WTC11 (cell line): ENCODE results near the gene SOX4. TPM values are rescaled to one million over a fixed set of nuclear protein-coding genes. Genes with fewer than 3 reads are reported as not detected.

Experiments
- ATF1 ChIP-seq: sonication (generic); formaldehyde crosslinking; IDR thresholded peaks from 2 replicates; pipeline ENCODE4 v1.8.1; 2023; ENCODE audit warnings: mild to moderate bottlenecking, moderate library complexity, missing genetic modification reagents
- ATF2 ChIP-seq: sonication (generic); formaldehyde crosslinking; IDR thresholded peaks from 2 replicates; pipeline ENCODE4 v1.8.1; 2022; ENCODE audit warnings: low read depth, missing genetic modification reagents, borderline replicate concordance
- CREM ChIP-seq: sonication (generic); formaldehyde crosslinking; IDR thresholded peaks from 2 replicates; pipeline ENCODE4 v1.8.1; 2022; ENCODE audit warnings: mild to moderate bottlenecking, missing genetic modification reagents, moderate library complexity
- E2F1 ChIP-seq: sonication (generic); formaldehyde crosslinking; IDR thresholded peaks from 2 replicates; pipeline ENCODE4 v1.8.0; 2022; ENCODE audit warnings: mild to moderate bottlenecking, missing genetic modification reagents
- ELF4 ChIP-seq: sonication (generic); formaldehyde crosslinking; IDR thresholded peaks from 2 replicates; pipeline ENCODE4 v1.8.1; 2022; ENCODE audit warnings: low read depth, mild to moderate bottlenecking, moderate library complexity, missing genetic modification reagents
- ESRRA ChIP-seq: sonication (generic); formaldehyde crosslinking; IDR thresholded peaks from 2 replicates; pipeline ENCODE4 v1.8.1; 2022; ENCODE audit warnings: mild to moderate bottlenecking, missing genetic modification reagents, borderline replicate concordance
- ETV6 ChIP-seq: sonication (generic); formaldehyde crosslinking; IDR thresholded peaks from 2 replicates; pipeline ENCODE4 v1.8.1; 2022; ENCODE audit warnings: mild to moderate bottlenecking, missing genetic modification reagents
- FOXJ3 ChIP-seq: sonication (generic); formaldehyde crosslinking; IDR thresholded peaks from 2 replicates; pipeline ENCODE4 v1.9.0; 2021; ENCODE audit warnings: missing genetic modification reagents, mild to moderate bottlenecking, borderline replicate concordance
- GABPB1 ChIP-seq: sonication (generic); formaldehyde crosslinking; IDR thresholded peaks from 2 replicates; pipeline ENCODE4 v1.8.1; 2023; ENCODE audit warnings: mild to moderate bottlenecking, missing genetic modification reagents
- HMGXB4 ChIP-seq: sonication (generic); formaldehyde crosslinking; IDR thresholded peaks from 2 replicates; pipeline ENCODE4 v1.8.1; 2023; ENCODE audit warnings: mild to moderate bottlenecking, moderate library complexity, missing genetic modification reagents
- IRF2 ChIP-seq: sonication (generic); formaldehyde crosslinking; IDR thresholded peaks from 2 replicates; pipeline ENCODE4 v1.8.0; 2022; ENCODE audit warnings: low read depth, missing genetic modification reagents, borderline replicate concordance
- KAT7 ChIP-seq: sonication (generic); formaldehyde crosslinking; IDR thresholded peaks from 2 replicates; pipeline ENCODE4 v1.8.1; 2023; ENCODE audit warnings: missing genetic modification reagents, mild to moderate bottlenecking, borderline replicate concordance
- NR1H2 ChIP-seq: sonication (generic); formaldehyde crosslinking; IDR thresholded peaks from 2 replicates; pipeline ENCODE4 v1.9.0; 2021; ENCODE audit warnings: mild to moderate bottlenecking, moderate library complexity, missing genetic modification reagents
- NR3C1 ChIP-seq: sonication (generic); formaldehyde crosslinking; conservative IDR thresholded peaks from 2 replicates; pipeline ENCODE4 v1.8.1; 2023; ENCODE audit warnings: low read depth, mild to moderate bottlenecking, missing genetic modification reagents
- OVOL2 ChIP-seq: fragments of 250-450 bp; sonication (Bioruptor Pico); IDR thresholded peaks from 2 replicates; pipeline ENCODE4 v1.9.0; 2021; ENCODE audit warnings: mild to moderate bottlenecking, borderline replicate concordance
- SMAD3 ChIP-seq: sonication (generic); formaldehyde crosslinking; IDR thresholded peaks from 2 replicates; pipeline ENCODE4 v1.8.0; 2022; ENCODE audit warnings: missing genetic modification reagents, mild to moderate bottlenecking, borderline replicate concordance
- TP53 ChIP-seq: sonication (generic); formaldehyde crosslinking; IDR thresholded peaks from 2 replicates; pipeline ENCODE4 v1.8.1; 2023; ENCODE audit warnings: mild to moderate bottlenecking, missing genetic modification reagents
- ZBTB21 ChIP-seq: sonication (generic); formaldehyde crosslinking; IDR thresholded peaks from 2 replicates; pipeline ENCODE4 v1.8.1; 2023; ENCODE audit warnings: mild to moderate bottlenecking, missing genetic modification reagents, borderline replicate concordance
- ZNF121 ChIP-seq: sonication (generic); formaldehyde crosslinking; IDR thresholded peaks from 2 replicates; pipeline ENCODE4 v1.8.0; 2023; ENCODE audit warnings: missing genetic modification reagents
- total RNA-seq: library from RNA; stranded (reverse); gene quantifications from 3 replicates; pipeline ENCODE4 v1.2.3, GENCODE V29; 2021
- TF ChIP-seq, protein P1 (sequence below): sonication (generic); formaldehyde crosslinking; IDR thresholded peaks from 2 replicates; pipeline ENCODE4 v1.8.0; 2022; ENCODE audit warnings: mild to moderate bottlenecking, missing genetic modification reagents
- TF ChIP-seq, protein P2 (sequence below): fragments of 250-450 bp; sonication (Bioruptor Pico); IDR thresholded peaks from 2 replicates; pipeline ENCODE4 v1.9.0; 2021; ENCODE audit warnings: mild to moderate bottlenecking, borderline replicate concordance
- TF ChIP-seq, protein P3 (sequence below): sonication (generic); formaldehyde crosslinking; IDR thresholded peaks from 2 replicates; pipeline ENCODE4 v1.8.1; 2022; ENCODE audit warnings: mild to moderate bottlenecking, moderate library complexity, missing genetic modification reagents
- TF ChIP-seq, protein P4 (sequence below): sonication (generic); formaldehyde crosslinking; IDR thresholded peaks from 2 replicates; pipeline ENCODE4 v1.8.1; 2022; ENCODE audit warnings: low read depth, mild to moderate bottlenecking, moderate library complexity, missing genetic modification reagents, borderline replicate concordance
- TF ChIP-seq, protein P5 (sequence below): sonication (generic); formaldehyde crosslinking; IDR thresholded peaks from 2 replicates; pipeline ENCODE4 v1.8.1; 2023; ENCODE audit warnings: mild to moderate bottlenecking, missing genetic modification reagents, moderate library complexity
- TF ChIP-seq, protein P6 (sequence below): fragments of 250-450 bp; sonication (Bioruptor Pico); IDR thresholded peaks from 2 replicates; pipeline ENCODE4 v1.9.0; 2021; ENCODE audit warnings: moderate library complexity, mild to moderate bottlenecking, inconsistent platforms, borderline replicate concordance

SOX4 gene
- total RNA-seq, 1 experiment from 2014 or later = 182 TPM

DNA sequence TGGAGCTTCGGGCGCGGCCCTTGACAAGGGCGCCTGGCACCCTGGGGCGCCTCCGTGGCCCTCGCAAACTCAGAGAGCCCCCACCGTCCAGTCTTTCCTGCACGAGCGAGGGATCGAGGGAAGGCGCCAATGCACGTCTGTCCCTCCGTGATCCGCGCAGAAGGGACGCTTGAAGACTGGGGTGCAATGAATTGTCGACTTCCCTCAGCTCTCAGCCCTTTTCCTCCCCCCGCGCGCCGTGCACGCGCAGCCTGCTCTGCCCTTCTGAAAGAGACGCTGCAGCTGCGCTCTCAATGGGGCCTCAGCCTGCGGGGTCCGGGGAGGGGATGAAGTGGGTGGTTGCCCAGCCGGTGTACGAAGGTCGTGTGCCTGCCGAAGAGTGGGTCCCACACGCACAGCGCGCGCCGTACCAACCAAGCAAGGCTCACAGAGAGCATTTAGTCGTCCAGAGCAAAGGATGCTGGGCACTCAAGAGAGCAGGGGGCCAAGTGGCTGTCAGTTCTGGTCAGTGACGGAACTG is 5.5 kb upstream of the SOX4 start (continued):
- TF ChIP-seq ATF2 (CRISPR knock-in tag) (no peak), HMGXB4 (peak; percentile 71), NR1H2 (CRISPR knock-in tag) (no peak), FOXJ3 (CRISPR knock-in tag) (no peak), ZNF121 (CRISPR knock-in tag) (no peak), E2F1 (no peak), TP53 (CRISPR knock-in tag) (peak; percentile 74; the same call in 1 of the 2 replicates), GABPB1 (no peak), ESRRA (CRISPR knock-in tag) (no peak), SMAD3 (CRISPR knock-in tag) (0 out of 2 replicates have a peak, but pooled peaks have one; percentile 44), NR3C1 (no peak), IRF2 (CRISPR knock-in tag) (no peak), ELF4 (no peak), ETV6 (0 out of 2 replicates have a peak, but pooled peaks have one; percentile 29), KAT7 (CRISPR knock-in tag) (no peak; the same call in 1 of the 2 replicates), CREM (CRISPR knock-in tag) (no peak), OVOL2 (CRISPR knock-in tag) (no peak), ZBTB21 (CRISPR knock-in tag) (no peak), ATF1 (CRISPR knock-in tag) (no peak)
- TF ChIP-seq, protein P1, sequence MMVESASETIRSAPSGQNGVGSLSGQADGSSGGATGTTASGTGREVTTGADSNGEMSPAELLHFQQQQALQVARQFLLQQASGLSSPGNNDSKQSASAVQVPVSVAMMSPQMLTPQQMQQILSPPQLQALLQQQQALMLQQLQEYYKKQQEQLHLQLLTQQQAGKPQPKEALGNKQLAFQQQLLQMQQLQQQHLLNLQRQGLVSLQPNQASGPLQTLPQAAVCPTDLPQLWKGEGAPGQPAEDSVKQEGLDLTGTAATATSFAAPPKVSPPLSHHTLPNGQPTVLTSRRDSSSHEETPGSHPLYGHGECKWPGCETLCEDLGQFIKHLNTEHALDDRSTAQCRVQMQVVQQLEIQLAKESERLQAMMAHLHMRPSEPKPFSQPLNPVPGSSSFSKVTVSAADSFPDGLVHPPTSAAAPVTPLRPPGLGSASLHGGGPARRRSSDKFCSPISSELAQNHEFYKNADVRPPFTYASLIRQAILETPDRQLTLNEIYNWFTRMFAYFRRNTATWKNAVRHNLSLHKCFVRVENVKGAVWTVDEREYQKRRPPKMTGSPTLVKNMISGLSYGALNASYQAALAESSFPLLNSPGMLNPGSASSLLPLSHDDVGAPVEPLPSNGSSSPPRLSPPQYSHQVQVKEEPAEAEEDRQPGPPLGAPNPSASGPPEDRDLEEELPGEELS = no peak
- TF ChIP-seq, protein P2, sequence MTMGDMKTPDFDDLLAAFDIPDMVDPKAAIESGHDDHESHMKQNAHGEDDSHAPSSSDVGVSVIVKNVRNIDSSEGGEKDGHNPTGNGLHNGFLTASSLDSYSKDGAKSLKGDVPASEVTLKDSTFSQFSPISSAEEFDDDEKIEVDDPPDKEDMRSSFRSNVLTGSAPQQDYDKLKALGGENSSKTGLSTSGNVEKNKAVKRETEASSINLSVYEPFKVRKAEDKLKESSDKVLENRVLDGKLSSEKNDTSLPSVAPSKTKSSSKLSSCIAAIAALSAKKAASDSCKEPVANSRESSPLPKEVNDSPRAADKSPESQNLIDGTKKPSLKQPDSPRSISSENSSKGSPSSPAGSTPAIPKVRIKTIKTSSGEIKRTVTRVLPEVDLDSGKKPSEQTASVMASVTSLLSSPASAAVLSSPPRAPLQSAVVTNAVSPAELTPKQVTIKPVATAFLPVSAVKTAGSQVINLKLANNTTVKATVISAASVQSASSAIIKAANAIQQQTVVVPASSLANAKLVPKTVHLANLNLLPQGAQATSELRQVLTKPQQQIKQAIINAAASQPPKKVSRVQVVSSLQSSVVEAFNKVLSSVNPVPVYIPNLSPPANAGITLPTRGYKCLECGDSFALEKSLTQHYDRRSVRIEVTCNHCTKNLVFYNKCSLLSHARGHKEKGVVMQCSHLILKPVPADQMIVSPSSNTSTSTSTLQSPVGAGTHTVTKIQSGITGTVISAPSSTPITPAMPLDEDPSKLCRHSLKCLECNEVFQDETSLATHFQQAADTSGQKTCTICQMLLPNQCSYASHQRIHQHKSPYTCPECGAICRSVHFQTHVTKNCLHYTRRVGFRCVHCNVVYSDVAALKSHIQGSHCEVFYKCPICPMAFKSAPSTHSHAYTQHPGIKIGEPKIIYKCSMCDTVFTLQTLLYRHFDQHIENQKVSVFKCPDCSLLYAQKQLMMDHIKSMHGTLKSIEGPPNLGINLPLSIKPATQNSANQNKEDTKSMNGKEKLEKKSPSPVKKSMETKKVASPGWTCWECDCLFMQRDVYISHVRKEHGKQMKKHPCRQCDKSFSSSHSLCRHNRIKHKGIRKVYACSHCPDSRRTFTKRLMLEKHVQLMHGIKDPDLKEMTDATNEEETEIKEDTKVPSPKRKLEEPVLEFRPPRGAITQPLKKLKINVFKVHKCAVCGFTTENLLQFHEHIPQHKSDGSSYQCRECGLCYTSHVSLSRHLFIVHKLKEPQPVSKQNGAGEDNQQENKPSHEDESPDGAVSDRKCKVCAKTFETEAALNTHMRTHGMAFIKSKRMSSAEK = no peak
- TF ChIP-seq, protein P3, sequence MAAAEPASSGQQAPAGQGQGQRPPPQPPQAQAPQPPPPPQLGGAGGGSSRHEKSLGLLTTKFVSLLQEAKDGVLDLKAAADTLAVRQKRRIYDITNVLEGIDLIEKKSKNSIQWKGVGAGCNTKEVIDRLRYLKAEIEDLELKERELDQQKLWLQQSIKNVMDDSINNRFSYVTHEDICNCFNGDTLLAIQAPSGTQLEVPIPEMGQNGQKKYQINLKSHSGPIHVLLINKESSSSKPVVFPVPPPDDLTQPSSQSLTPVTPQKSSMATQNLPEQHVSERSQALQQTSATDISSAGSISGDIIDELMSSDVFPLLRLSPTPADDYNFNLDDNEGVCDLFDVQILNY (CRISPR knock-in tag) = no peak
- TF ChIP-seq, protein P4, sequence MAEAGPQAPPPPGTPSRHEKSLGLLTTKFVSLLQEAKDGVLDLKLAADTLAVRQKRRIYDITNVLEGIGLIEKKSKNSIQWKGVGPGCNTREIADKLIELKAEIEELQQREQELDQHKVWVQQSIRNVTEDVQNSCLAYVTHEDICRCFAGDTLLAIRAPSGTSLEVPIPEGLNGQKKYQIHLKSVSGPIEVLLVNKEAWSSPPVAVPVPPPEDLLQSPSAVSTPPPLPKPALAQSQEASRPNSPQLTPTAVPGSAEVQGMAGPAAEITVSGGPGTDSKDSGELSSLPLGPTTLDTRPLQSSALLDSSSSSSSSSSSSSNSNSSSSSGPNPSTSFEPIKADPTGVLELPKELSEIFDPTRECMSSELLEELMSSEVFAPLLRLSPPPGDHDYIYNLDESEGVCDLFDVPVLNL = no peak
- TF ChIP-seq, protein P5, sequence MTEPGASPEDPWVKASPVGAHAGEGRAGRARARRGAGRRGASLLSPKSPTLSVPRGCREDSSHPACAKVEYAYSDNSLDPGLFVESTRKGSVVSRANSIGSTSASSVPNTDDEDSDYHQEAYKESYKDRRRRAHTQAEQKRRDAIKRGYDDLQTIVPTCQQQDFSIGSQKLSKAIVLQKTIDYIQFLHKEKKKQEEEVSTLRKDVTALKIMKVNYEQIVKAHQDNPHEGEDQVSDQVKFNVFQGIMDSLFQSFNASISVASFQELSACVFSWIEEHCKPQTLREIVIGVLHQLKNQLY = no peak
- TF ChIP-seq, protein P6, sequence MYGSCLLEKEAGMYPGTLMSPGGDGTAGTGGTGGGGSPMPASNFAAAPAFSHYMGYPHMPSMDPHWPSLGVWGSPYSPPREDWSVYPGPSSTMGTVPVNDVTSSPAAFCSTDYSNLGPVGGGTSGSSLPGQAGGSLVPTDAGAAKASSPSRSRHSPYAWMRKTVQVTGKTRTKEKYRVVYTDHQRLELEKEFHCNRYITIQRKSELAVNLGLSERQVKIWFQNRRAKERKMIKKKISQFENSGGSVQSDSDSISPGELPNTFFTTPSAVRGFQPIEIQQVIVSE = no peak
